Retinal pigment epithelial cell (primary cell): Measurements from ENCODE around the gene PCSK6.
"Not testable (repeated sequence)": the region's sequence is repeated elsewhere in the genome, so short reads cannot be mapped to it uniquely, and the experiment has no call there.

Experiments
- DNase-seq: peaks from one replicate; pipeline ENCODE4 v3.0.0-alpha.2; 2010; ENCODE audit warnings: low read depth
- H3K4me3 ChIP-seq: 2 replicates; pipeline ENCODE4 v1.5.1; 2011; ENCODE audit warnings: mild to moderate bottlenecking, low read length, control low read depth, moderate library complexity
- TF ChIP-seq, protein P1 (sequence below): conservative IDR thresholded peaks from 2 replicates; pipeline ENCODE4 v1.5.1; 2011; ENCODE audit warnings: low read depth, low read length, control low read depth, inconsistent platforms

Gene PCSK6

DNA sequence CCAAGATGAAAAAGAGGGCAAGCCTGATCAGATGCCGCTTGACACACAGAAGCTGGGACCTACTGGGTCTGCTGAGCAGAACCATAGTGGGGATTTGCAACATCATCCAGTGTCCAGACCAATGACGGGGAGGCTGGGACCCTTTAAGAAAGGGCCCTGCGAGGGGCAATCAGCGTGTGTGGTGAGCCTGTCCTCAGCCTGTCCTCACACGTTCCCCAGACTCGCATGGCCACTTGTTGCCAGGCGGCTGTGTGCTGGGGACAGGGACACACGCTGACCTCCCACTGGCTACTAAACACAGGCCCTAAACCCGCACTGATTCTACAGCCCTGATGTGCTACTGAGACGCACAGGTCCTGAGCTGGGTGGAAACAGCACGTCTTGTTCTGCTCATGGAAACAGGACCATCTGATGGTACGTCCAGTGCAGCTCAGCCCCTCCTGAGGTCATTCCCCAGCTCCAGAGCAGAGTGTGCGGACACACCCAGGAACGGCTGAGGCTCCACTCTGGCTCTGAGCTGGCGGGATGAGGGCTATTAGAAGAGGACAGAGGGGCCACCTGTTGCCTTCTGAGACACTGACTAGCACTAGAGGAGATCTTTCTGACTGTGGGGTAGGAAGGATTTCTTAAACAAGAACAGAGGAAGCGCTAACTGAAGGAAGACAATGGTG is 24.4 kb downstream of the PCSK6 start:
- no peak for DNase-seq
- no peak overlapping the region for H3K4me3 ChIP-seq
- TF ChIP-seq, protein P1, sequence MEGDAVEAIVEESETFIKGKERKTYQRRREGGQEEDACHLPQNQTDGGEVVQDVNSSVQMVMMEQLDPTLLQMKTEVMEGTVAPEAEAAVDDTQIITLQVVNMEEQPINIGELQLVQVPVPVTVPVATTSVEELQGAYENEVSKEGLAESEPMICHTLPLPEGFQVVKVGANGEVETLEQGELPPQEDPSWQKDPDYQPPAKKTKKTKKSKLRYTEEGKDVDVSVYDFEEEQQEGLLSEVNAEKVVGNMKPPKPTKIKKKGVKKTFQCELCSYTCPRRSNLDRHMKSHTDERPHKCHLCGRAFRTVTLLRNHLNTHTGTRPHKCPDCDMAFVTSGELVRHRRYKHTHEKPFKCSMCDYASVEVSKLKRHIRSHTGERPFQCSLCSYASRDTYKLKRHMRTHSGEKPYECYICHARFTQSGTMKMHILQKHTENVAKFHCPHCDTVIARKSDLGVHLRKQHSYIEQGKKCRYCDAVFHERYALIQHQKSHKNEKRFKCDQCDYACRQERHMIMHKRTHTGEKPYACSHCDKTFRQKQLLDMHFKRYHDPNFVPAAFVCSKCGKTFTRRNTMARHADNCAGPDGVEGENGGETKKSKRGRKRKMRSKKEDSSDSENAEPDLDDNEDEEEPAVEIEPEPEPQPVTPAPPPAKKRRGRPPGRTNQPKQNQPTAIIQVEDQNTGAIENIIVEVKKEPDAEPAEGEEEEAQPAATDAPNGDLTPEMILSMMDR: no peak

DNA sequence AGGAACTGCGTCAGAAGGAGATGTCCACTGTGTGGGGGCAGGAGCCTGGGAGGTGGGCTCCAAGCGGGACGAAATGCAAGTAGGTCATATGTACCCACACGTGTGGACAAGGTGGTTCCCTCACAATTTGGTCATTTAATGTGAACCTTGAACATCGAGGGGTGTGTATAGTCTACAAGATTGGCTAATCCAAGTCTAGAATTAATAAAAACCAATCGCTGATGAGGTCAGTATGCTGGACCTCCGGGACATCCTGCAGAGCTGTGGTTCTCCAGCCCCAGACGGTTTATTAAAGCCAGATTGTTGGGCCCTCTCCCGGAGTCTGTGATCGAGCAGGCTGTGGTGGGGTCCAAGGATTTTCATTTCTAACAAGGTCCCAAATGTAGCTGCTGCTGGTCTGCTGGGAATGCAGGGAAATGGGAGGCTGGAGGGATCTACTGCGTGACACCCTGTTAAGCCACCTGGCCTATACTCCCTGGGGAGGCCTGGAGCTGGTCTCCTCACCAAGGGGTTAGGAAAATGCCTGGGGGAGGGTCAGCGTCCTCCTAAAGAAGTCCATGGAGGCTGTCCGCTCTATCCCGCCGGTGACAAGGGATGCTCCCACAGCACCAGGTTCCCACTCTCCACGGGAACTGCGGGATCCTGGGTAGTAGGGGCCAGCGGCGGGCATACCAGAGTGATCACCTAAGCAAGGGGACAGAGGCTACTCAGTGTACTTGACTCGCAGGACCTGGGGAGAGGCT is 25.1 kb downstream of the PCSK6 start:
- H3K4me3 ChIP-seq: no peak overlapping the region
- TF ChIP-seq, protein P1: no peak
- no peak for DNase-seq

DNA sequence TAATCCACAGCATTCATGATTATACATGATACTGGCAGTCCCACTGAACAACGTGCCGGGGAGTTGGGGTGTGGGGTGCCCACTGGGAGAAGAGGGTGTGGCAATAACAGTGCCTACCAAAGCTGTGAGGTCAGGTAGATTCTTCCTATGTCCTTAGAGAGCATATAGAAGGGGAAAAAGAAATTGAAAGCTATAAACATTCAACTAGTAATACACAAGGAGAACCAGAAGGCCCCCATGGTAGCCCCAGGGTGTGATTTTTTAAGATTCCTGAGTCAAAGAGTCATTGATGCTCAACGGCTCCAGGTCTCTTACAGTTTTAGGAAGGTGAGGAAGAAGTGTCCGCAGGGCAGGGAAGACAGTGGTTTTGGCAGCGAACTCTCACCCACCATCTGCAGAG is 25.8 kb downstream of the PCSK6 start:
- not testable (repeated sequence) for DNase-seq, H3K4me3 ChIP-seq

DNA sequence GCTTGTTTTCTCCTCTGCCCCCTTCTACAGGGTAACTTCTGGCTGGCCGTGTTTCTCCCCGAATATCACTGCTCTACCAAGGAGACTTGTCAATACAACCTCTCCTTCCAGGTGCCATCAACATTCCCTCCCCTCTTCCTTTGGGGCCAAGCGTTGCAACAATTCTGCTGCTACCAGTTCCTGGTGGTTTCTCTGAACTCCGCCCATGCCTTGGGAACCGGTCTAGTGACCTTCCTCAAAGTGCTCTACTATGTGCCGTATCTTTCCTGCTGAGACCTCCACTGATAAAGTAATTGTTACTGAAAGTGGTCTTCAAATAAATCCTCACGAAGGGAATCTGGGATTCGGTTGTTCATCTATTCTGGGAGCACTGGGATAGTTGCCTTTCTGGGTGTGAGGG is 26.2 kb downstream of the PCSK6 start:
- no peak for DNase-seq
- TF ChIP-seq, protein P1: no peak

DNA sequence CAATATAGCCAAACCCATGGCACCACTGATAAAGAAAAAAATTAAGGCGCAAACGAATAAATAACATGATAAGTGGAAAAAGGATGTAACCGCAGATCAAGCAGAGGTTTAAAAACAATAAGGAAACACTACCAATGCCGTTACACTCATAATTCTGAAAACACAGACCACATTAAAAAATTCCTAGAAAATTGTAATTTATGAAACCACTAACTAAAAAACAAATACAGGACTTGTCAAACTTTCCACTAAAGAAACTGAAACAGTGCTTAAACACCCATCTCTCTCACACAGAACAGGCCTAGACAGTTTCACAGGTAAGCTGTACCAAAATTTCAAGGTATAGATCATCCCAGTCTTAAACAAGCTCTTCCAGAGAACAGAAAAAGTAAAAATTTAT is 28.4 kb downstream of the PCSK6 start:
- TF ChIP-seq, protein P1: no peak
- H3K4me3 ChIP-seq: no peak overlapping the region
- no peak for DNase-seq

More for the DNA sequence above, 26.2 kb downstream of the PCSK6 start:
- no peak overlapping the region for H3K4me3 ChIP-seq

DNA sequence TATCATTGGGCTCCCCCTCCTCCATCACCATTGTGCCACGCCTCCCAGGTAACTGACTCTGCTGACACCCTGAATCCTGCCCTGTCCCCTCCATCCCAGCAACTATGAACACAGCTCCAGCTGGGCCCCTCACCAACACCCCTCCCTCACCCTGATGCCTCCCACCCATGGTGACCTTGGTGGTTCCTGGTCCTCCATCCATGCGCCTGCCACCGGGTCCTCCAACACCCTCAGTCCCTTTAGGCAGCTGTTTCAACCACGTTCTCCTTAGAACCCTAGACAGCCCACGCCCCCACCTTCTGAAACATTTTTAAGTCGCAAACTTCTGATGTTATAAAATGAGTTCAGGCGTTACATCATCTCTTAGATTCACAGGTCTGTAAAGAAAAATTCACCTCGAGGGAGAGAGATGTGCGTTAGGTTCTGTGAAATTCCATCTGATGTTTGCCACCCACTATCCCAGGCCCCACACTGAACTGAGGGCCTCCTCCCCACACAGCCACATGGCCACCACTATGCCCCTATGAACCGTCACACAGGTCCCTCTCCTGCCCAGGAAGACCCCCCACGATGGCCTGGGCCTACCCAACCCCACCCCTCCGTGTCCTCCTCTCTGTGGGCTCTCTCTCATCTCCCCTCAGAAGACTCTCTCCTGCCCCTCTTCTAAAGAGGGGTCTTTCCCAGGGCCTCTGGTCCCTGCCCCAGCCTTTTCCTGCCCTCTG is 29.8 kb downstream of the PCSK6 start:
- no peak for DNase-seq
- TF ChIP-seq, protein P1: no peak
- no peak overlapping the region for H3K4me3 ChIP-seq

DNA sequence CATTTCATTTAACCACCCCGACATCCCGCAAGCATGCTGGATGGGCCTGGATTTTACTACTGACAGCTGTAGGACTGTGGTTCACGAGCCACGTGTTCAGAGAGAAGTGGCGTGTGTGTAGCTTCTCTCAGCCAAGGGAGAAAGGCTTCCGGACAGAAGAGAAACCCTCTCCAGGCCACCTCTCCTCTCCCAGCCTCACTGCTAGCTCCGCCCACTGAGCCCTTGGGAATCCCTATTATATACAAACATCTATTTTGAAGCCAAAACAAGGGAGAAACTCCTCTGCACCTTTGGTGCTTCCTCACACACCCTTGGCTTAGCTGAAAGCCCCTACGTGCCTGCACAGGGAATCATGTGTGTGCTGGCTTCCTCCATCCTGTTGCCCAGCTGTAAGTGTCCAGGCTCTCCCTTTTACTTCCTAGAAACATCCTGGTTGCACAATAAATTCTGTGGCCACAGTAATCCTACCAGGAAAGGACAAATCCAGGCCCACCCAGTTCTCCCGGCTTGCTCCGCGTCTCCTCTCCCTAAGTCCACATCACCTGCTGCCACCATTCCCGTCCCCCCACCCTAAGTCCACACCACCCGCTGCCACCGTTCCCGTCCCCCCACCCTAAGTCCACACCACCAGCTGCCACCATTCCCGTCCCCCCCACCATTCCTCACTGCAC is 30.5 kb downstream of the PCSK6 start:
- H3K4me3 ChIP-seq: no peak overlapping the region
- TF ChIP-seq, protein P1: no peak
- no peak for DNase-seq
